ENCODE data around the gene HIBCH. TPM values are rescaled to one million over a fixed set of nuclear protein-coding genes. Genes with fewer than 3 reads are reported as not detected.

Gene HIBCH
- polyA plus RNA-seq, 1 experiment = 5.2 TPM

DNA sequence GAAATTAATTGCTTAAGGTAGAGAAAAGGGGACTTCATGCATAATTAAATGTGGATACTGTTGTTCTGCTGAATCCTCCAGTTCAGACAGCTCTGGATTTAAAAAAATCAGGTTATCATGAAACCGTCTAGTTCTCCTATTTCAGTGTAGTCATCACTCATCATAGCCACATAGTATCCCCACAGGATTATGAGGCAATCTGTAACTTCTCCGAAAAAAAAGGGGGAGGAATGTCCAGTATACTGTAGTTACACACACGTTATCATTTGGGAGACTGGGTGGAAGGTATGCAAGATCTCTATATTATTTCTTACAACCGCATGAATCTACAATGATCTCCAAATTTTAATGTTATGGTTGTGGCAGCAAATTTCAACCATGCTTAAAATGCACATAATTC is 114.0 kb downstream of the HIBCH start:
- Histone ChIP-seq H3K27me3 (ENCODE audit: control insufficient read depth, insufficient read depth, low read length) (no peaks in the 10 kb centered on the region), H3K36me3 (ENCODE audit: control insufficient read depth, insufficient read depth, low read length) (no peaks in the 10 kb centered on the region), H3K4me3 (ENCODE audit: low read depth, low read length) (no peak overlapping the region)
- ChIA-PET POLR2A (no interaction called here), CTCF (interaction anchor here (0.6 kb wide), 1 partner anchor 23 kb away, joined by 4 read pairs; no protein-coding TSS in a partner anchor)
- TF ChIP-seq, protein P1, sequence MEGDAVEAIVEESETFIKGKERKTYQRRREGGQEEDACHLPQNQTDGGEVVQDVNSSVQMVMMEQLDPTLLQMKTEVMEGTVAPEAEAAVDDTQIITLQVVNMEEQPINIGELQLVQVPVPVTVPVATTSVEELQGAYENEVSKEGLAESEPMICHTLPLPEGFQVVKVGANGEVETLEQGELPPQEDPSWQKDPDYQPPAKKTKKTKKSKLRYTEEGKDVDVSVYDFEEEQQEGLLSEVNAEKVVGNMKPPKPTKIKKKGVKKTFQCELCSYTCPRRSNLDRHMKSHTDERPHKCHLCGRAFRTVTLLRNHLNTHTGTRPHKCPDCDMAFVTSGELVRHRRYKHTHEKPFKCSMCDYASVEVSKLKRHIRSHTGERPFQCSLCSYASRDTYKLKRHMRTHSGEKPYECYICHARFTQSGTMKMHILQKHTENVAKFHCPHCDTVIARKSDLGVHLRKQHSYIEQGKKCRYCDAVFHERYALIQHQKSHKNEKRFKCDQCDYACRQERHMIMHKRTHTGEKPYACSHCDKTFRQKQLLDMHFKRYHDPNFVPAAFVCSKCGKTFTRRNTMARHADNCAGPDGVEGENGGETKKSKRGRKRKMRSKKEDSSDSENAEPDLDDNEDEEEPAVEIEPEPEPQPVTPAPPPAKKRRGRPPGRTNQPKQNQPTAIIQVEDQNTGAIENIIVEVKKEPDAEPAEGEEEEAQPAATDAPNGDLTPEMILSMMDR (IDR thresholded peaks at IDR 0.05; ENCODE audit: insufficient read depth, low read depth, low read length) = no peak
- DNase-seq (ENCODE audit: low read depth) = no peak

DNA sequence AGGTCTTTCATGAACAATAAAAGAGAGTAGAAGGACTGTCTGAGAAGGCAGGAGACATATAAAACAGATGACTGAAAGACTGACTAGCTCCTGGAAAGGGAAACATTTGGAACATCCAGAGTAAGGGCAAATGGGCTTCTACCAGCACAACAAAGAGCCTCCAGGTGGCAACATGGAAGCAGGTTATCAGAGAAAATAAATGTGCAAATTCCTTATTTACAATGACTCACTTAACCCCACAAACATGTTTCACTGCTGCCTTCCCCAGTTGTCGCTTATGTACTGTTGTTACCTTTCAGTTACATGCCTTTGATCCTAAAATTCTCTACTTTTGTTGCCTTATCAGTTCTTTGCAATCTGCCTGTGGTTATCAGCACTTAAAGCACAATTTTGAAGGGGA is 117.0 kb downstream of the HIBCH start:
- Histone ChIP-seq H3K4me3 (ENCODE audit: low read depth, low read length) (no peak overlapping the region), H3K27me3 (ENCODE audit: control insufficient read depth, insufficient read depth, low read length) (no peaks in the 10 kb centered on the region), H3K36me3 (ENCODE audit: control insufficient read depth, insufficient read depth, low read length) (no peaks in the 10 kb centered on the region)
- TF ChIP-seq, protein P1 (IDR thresholded peaks at IDR 0.05; ENCODE audit: insufficient read depth, low read depth, low read length) = no peak
- ChIA-PET POLR2A (no interaction called here), CTCF (no interaction called here)
- no peak for DNase-seq (ENCODE audit: low read depth)

DNA sequence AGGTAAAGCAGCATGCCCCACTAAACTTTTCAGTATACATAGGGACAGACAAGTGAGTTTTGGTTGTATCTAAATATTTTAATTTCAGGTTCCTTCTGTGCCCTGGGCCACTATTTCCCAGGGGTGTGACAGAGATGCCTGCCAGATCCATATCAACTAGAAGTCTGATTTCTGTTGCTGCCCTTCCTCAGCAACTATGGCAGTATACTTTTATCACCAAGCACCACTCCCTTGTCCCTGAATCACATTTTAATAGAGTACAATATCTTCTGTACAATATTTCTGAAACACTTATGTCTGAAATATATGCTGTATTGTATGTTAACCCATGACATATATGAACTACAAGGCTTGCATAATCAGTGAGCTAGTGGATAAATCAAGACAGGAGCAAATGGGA is 117.6 kb downstream of the HIBCH start:
- Histone ChIP-seq H3K27me3 (ENCODE audit: control insufficient read depth, insufficient read depth, low read length) (no peaks in the 10 kb centered on the region), H3K4me3 (ENCODE audit: low read depth, low read length) (no peak overlapping the region), H3K36me3 (ENCODE audit: control insufficient read depth, insufficient read depth, low read length) (no peaks in the 10 kb centered on the region)
- ChIA-PET POLR2A (no interaction called here), CTCF (no interaction called here)
- TF ChIP-seq, protein P1 (IDR thresholded peaks at IDR 0.05; ENCODE audit: insufficient read depth, low read depth, low read length) = no peak
- no peak for DNase-seq (ENCODE audit: low read depth)

DNA sequence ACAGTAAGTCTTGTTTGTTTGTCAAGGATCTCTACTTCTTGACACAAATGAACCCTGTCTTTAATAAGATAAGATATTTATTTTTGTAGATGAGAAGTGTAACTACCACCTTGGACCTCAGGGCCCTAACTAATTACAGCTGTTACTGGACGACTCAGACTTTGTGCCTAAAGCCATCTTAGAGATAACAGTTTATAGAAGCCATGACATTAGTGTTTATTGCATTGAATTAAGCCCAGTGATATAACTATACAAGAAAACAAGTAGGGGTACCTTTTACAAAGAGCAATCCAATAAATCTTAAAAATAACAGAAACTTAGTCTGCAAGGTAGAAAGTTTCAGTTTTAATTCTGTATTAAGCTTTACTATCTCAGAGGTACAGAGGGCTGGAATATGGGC is 119.0 kb downstream of the HIBCH start:
- ChIA-PET POLR2A (no interaction called here), CTCF (no interaction called here)
- Histone ChIP-seq H3K36me3 (ENCODE audit: control insufficient read depth, insufficient read depth, low read length) (no peaks in the 10 kb centered on the region), H3K4me3 (ENCODE audit: low read depth, low read length) (no peak overlapping the region), H3K27me3 (ENCODE audit: control insufficient read depth, insufficient read depth, low read length) (no peaks in the 10 kb centered on the region)
- DNase-seq (ENCODE audit: low read depth) = no peak
- TF ChIP-seq, protein P1 (IDR thresholded peaks at IDR 0.05; ENCODE audit: insufficient read depth, low read depth, low read length) = no peak

DNA sequence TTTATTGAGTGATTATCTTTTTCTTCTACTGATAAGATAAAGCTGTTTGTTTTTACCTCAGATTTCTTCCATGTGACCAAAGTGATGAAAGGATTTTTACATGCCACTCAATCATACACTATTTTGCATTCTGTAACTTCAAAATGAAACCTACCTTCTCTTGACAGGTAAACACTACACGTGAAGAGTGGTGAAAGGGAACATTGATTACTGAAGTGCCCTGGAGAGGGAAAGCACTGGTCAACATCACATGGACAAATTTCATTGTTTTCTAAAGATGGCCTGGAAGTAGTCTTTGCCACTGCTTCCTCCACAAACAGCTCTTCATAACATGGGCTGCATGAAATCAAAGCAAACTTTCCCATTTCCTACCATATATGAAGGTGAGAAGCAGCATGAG is 120.1 kb downstream of the HIBCH start:
- Histone ChIP-seq H3K4me3 (ENCODE audit: low read depth, low read length) (no peak overlapping the region), H3K36me3 (ENCODE audit: control insufficient read depth, insufficient read depth, low read length) (no peaks in the 10 kb centered on the region), H3K27me3 (ENCODE audit: control insufficient read depth, insufficient read depth, low read length) (no peaks in the 10 kb centered on the region)
- ChIA-PET POLR2A (no interaction called here), CTCF (no interaction called here)
- TF ChIP-seq, protein P1 (IDR thresholded peaks at IDR 0.05; ENCODE audit: insufficient read depth, low read depth, low read length) = no peak
- no peak for DNase-seq (ENCODE audit: low read depth)
